H7 (cell line): ENCODE measurements around the gene PCSK9. TPM values are rescaled to one million over a fixed set of nuclear protein-coding genes. Genes with fewer than 3 reads are reported as not detected.

Experiments used
- DNase-seq: peaks from one replicate; pipeline ENCODE4 v3.0.0; 2012
- H3K27me3 ChIP-seq: 2 replicates; pipeline ENCODE4 v1.6.0; 2011; ENCODE audit warnings: mild to moderate bottlenecking, low read length; ENCODE audit not compliant: control insufficient read depth, insufficient read depth
- H3K36me3 ChIP-seq: replicated peaks from 2 replicates; pipeline ENCODE4 v1.5.1; 2011; ENCODE audit warnings: low read length; ENCODE audit not compliant: control insufficient read depth, insufficient read depth
- H3K4me3 ChIP-seq: 2 replicates; pipeline ENCODE4 v1.5.1; 2011; ENCODE audit warnings: low read depth, mild to moderate bottlenecking, control low read depth, low read length, moderate library complexity; ENCODE audit not compliant: insufficient read depth
- total RNA-seq: library from RNA; depleted of rRNA; stranded (reverse); fragments of >200 nt; shearing (Covaris generic); gene quantifications from 2 replicates; pipeline ENCODE4 v1.2.3, GENCODE V29; 2014

The PCSK9 gene
- total RNA-seq, 1 experiment from 2014 or later, result 103 TPM

- Histone ChIP-seq H3K27me3 (no peaks in the 10 kb centered on the region), H3K4me3 (no peak overlapping the region), H3K36me3 (peaks cover 3% of the 10 kb centered on the region)
- DNase-seq, result peak; percentile 16
Observed at GRCh38 chr1:55055084-55055882, 15.9 kb downstream of the PCSK9 start.

GRCh38 chr1:55055951-55056631 is 16.7 kb downstream of the PCSK9 start:
- peak; percentile 56 for DNase-seq
- peaks cover 3% of the 10 kb centered on the region for H3K36me3 ChIP-seq
- H3K4me3 ChIP-seq, result no peak overlapping the region
- H3K27me3 ChIP-seq, result no peaks in the 10 kb centered on the region

- Histone ChIP-seq H3K4me3 (no peak overlapping the region), H3K36me3 (peaks cover 3% of the 10 kb centered on the region), H3K27me3 (no peaks in the 10 kb centered on the region)
- no peak for DNase-seq
Observed at GRCh38 chr1:55056632-55056992, 17.3 kb downstream of the PCSK9 start.

- no peak for DNase-seq
- H3K4me3 ChIP-seq, result no peak overlapping the region
- no peaks in the 10 kb centered on the region for H3K27me3 ChIP-seq
- H3K36me3 ChIP-seq, result peaks cover 3% of the 10 kb centered on the region
Observed at GRCh38 chr1:55057270-55057955, 18.1 kb downstream of the PCSK9 start.

- Histone ChIP-seq H3K36me3 (peaks cover 3% of the 10 kb centered on the region), H3K27me3 (no peaks in the 10 kb centered on the region), H3K4me3 (no peak overlapping the region)
- DNase-seq, result no peak
Observed at GRCh38 chr1:55057956-55058298, 18.6 kb downstream of the PCSK9 start.

- DNase-seq, result no peak
- no peak overlapping the region for H3K4me3 ChIP-seq
- H3K27me3 ChIP-seq, result no peaks in the 10 kb centered on the region
- H3K36me3 ChIP-seq, result peaks cover 3% of the 10 kb centered on the region
Observed at GRCh38 chr1:55059302-55060132, 20.2 kb downstream of the PCSK9 start.

- no peak overlapping the region for H3K4me3 ChIP-seq
- peaks cover 3% of the 10 kb centered on the region for H3K36me3 ChIP-seq
- DNase-seq, result no peak
- no peaks in the 10 kb centered on the region for H3K27me3 ChIP-seq
Observed at GRCh38 chr1:55060133-55060999, 21.0 kb downstream of the PCSK9 start.

- Histone ChIP-seq H3K27me3 (no peaks in the 10 kb centered on the region), H3K36me3 (peaks cover 3% of the 10 kb centered on the region), H3K4me3 (no peak overlapping the region)
- peak; percentile 25 for DNase-seq
Observed at GRCh38 chr1:55061000-55061705, 21.8 kb downstream of the PCSK9 start.

- no peaks in the 10 kb centered on the region for H3K27me3 ChIP-seq
- no peak overlapping the region for H3K4me3 ChIP-seq
- H3K36me3 ChIP-seq, result peaks cover 3% of the 10 kb centered on the region
- DNase-seq, result peak; percentile 14
Observed at GRCh38 chr1:55061706-55062321, 22.5 kb downstream of the PCSK9 start.

GRCh38 chr1:55062801-55063576 is 23.6 kb downstream of the PCSK9 start:
- DNase-seq, result peak; percentile 28
- Histone ChIP-seq H3K36me3 (peaks cover 7% of the 10 kb centered on the region), H3K27me3 (no peaks in the 10 kb centered on the region), H3K4me3 (no peak overlapping the region)

- DNase-seq, result peak; percentile 40
- H3K36me3 ChIP-seq, result peaks cover 7% of the 10 kb centered on the region
- H3K27me3 ChIP-seq, result no peaks in the 10 kb centered on the region
- H3K4me3 ChIP-seq, result no peak overlapping the region
Observed at GRCh38 chr1:55063577-55063942, 24.2 kb downstream of the PCSK9 start.

GRCh38 chr1:55064071-55064581 is 24.8 kb downstream of the PCSK9 start:
- Histone ChIP-seq H3K36me3 (peaks cover 7% of the 10 kb centered on the region), H3K27me3 (no peaks in the 10 kb centered on the region), H3K4me3 (no peak overlapping the region)
- peak; percentile 47 for DNase-seq
